TTC549 (cell line): Measurements from ENCODE around the gene PRR19.

Experiments
- FAIRE-seq: peaks from 2 replicates; lab custom pipeline; 2012; peaks lifted over from hg19 to GRCh38; lab: Jason Lieb, UNC

Gene PRR19

DNA sequence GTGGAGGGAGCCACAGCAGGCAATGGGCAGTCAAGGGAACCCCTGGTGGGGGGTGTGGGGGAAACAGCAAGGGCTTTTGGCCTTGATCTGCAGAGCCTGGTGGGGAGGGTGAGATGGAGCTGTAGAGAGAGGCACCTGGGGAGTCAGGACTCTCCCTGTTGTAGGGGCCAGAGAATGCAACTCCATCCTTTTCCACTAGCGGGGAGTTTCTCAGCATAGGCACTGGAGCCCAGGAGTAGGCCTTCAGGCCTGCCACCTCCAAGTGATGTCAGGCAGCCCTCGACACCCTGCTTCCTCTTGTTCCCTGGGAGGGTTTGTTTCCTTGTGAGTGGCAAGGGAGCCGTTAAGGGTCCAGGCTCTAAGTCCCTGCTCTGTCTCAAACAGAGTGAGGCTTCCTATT, 48.5 kb downstream of the PRR19 start:
- FAIRE-seq: no peak

DNA sequence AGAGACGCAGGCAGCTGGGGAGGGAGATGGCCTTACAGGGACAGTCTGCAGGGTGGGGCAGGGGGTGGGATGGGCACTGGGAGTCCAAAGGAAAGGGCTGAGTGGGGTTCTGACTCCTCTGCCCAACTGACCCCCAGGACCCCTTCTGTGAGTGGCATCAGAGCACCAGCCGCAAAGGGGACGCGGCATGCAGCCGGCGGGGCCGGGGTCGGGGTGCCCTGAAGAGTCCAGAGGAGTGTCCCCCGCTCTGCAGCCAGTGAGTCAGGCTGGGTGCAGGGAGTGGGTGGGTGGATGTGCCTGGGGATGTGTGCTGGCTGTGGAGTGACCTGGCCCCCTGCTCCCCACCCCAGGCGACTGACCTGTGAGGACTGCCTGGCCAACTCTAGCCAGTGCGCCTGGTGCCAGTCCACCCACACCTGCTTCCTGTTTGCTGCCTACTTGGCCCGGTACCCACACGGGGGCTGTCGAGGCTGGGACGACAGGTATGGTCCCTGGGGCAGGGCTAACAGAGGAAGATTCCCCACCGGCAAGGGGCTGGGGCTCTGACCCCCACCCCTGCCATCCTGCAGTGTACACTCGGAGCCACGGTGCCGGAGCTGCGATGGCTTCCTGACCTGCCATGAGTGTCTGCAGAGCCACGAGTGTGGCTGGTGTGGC, 49.3 kb downstream of the PRR19 start:
- FAIRE-seq: no peak

DNA sequence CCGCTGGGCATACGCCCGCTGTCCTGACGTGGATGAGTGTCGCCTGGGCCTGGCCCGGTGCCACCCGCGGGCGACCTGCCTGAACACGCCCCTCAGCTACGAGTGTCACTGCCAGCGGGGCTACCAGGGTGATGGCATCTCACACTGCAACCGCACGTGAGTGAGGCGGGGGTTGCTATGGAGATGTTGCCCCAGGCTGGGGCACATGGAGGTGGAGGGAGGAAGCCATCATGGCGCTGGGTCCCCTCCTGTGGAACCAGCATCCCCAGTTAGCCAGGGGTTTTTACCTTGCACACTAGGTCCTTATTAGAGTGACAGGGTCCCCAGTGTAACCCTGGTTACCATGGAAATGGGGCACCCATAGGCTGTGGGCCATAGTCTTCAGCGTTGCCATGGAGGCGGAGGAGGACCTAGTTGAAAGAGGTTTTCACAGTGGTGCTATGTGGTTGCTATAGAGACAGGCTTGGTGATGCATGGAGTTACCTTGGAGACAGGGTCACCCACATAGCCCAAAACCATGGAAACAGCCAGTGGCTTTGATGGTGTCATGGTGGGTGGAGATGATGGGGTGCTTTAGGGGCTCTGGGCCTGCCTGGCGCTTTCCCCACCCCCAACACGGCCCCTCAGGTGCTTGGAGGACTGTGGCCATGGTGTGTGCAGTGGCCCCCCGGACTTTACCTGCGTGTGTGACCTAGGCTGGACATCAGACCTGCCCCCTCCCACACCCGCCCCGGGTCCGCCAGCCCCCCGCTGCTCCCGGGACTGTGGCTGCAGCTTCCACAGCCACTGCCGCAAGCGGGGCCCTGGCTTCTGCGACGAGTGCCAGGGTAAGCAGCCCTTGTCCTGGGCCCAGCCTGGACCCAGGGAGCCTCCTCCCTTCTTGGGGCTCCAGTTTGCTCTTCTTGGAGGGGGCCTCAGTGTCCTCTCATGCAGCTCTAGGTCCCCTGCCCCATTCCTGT, 50.6 kb downstream of the PRR19 start:
- no peak for FAIRE-seq

DNA sequence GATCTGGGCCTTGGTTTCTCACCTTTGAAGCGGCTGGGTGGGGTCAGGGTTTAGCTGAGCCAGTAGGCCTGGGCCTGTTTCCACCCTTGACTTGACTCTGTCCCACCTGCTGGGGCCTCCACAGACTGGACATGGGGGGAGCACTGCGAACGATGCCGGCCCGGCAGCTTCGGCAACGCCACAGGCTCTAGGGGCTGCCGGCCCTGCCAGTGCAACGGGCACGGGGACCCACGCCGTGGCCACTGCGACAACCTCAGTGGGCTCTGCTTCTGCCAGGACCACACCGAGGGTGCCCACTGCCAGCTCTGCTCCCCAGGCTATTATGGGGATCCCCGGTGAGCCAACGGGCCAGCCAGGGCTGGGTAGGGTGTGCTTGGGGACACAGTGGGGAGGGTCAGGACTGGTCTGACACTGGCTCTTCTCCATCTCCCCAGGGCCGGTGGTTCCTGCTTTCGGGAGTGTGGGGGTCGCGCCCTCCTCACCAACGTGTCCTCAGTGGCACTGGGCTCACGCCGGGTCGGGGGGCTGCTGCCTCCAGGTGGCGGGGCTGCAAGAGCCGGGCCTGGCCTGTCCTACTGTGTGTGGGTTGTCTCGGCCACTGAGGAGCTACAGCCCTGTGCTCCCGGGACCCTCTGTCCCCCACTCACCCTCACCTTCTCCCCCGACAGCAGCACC, 51.5 kb downstream of the PRR19 start:
- FAIRE-seq: no peak

- FAIRE-seq: no peak
These were observed 54.0 kb downstream of the PRR19 start for GRCh38 chr19:42355896-42356295.

DNA sequence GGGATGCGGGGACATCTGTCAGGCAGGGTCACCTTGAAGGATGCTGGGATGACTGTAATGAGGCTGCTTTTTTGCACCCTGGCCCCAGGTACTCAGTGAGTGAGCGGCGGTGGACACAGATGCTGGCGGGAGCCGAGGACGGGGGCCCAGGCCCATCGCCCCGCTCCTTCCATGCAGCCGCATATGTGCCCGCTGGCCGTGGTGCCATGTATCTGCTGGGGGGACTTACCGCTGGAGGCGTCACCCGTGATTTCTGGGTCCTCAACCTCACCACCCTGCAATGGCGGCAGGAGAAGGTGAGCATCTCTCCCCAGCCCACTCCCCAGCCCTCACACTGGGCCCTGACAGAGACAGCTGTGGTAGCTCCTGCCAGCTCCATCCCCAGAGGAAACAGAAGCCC, 54.8 kb downstream of the PRR19 start:
- FAIRE-seq: no peak

- FAIRE-seq: no peak
These were observed 55.4 kb downstream of the PRR19 start for GRCh38 chr19:42357290-42357689.
